ENCODE results near the gene FERD3L.
A peak's percentile ranks its signal among the peaks of the same experiment; 100 is the strongest.
"Not testable (repeated sequence)": the region's sequence is repeated elsewhere in the genome, so short reads cannot be mapped to it uniquely, and the experiment has no call there.

The FERD3L gene, protein sequence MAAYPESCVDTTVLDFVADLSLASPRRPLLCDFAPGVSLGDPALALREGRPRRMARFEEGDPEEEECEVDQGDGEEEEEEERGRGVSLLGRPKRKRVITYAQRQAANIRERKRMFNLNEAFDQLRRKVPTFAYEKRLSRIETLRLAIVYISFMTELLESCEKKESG

DNA sequence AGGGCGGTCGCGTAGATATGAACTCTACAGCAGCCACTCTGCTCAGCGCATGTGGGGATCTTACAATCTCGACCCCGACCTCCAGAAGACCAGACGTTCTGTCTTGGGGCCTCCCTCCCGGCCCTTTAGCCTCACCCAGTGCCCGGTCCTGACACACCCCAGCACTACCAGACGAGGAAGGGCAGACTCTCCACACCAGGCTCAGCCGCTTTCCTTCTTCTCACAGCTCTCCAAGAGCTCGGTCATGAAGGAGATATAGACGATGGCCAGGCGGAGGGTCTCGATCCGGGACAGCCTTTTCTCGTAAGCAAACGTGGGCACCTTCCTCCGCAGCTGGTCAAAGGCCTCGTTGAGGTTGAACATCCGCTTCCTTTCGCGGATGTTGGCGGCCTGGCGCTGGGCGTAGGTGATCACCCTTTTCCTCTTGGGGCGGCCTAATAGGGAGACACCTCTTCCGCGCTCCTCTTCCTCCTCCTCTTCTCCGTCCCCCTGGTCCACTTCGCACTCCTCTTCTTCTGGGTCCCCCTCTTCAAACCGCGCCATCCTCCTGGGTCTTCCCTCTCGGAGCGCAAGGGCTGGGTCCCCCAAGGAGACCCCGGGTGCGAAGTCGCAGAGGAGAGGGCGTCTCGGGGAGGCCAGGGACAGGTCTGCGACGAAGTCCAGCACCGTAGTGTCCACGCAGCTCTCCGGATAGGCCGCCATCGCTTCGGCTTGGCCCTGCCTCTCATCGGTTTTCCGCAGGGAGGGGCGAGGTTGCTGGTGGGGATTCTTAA, at the start of gene FERD3L:
Gene FERD3L, minus strand, starts transcription at position 761 of the 773 bp plus-strand sequence. Its CDS starts 59 bp downstream, at position 702.
- H3K4me3 ChIP-seq (ENCODE audit: low read length), result peak within 1 kb of the TSS; percentile 72
- no peak within 1 kb of the TSS for H3K9ac ChIP-seq (ENCODE audit: low read depth, low read length)
- H3K27me3 ChIP-seq (ENCODE audit: insufficient read depth, low read length), result peaks cover 82% of the 10 kb centered on the region
- no peak within 1 kb of the TSS for H3K27ac ChIP-seq (ENCODE audit: low read length)
- peaks cover 21% of the 10 kb centered on the region; the same call in 1 of the 2 replicates for H3K4me1 ChIP-seq (ENCODE audit: insufficient read depth, low read length)
- no peaks in the 10 kb centered on the region for H3K36me3 ChIP-seq (ENCODE audit: insufficient read depth, low read depth, low read length)
- no peaks in the 10 kb centered on the region for H3K9me3 ChIP-seq (ENCODE audit: insufficient read depth, low read depth, low read length)

GRCh38 chr7:19194417-19194816, 49.2 kb upstream of the FERD3L start:
- not testable (repeated sequence) for H3K27ac ChIP-seq (ENCODE audit: low read length); H3K9me3 ChIP-seq (ENCODE audit: insufficient read depth, low read depth, low read length); H3K36me3 ChIP-seq (ENCODE audit: insufficient read depth, low read depth, low read length); H3K9ac ChIP-seq (ENCODE audit: low read depth, low read length); H3K27me3 ChIP-seq (ENCODE audit: insufficient read depth, low read length); H3K4me1 ChIP-seq (ENCODE audit: insufficient read depth, low read length)
- H3K4me3 ChIP-seq (ENCODE audit: low read length), result peak overlapping the region; percentile 66; the same call in 1 of the 2 replicates

GRCh38 chr7:19181634-19182033, 36.4 kb upstream of the FERD3L start:
- no peaks in the 10 kb centered on the region for H3K36me3 ChIP-seq (ENCODE audit: insufficient read depth, low read depth, low read length)
- no peaks in the 10 kb centered on the region for H3K4me1 ChIP-seq (ENCODE audit: insufficient read depth, low read length)
- no peak overlapping the region for H3K9ac ChIP-seq (ENCODE audit: low read depth, low read length)
- no peaks in the 10 kb centered on the region for H3K27me3 ChIP-seq (ENCODE audit: insufficient read depth, low read length)
- no peaks in the 10 kb centered on the region; the same call in 1 of the 2 replicates for H3K9me3 ChIP-seq (ENCODE audit: insufficient read depth, low read depth, low read length)
- H3K4me3 ChIP-seq (ENCODE audit: low read length), result no peak overlapping the region
- no peak overlapping the region for H3K27ac ChIP-seq (ENCODE audit: low read length)

DNA sequence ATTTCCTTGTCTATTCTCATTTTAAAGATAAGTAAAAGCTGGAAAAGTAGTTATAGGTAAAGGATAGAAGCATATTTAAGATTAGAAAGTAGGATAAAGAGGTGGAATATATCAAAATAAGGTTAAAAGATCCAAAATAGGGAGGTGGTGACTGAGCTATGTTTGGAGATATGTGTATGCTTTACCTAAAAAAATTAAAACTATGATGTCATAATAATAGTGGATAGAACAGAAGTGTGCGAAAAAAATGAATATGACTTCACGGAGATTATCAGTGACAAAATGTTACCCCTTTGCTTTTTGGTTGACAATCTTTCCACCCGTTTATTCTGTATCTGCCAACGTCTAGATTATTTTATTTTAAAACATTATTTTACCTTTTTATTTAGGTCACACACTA, 33.4 kb upstream of the FERD3L start:
- Histone ChIP-seq H3K9me3 (ENCODE audit: insufficient read depth, low read depth, low read length) (no peaks in the 10 kb centered on the region; the same call in 1 of the 2 replicates), H3K4me3 (ENCODE audit: low read length) (no peak overlapping the region), H3K36me3 (ENCODE audit: insufficient read depth, low read depth, low read length) (no peaks in the 10 kb centered on the region), H3K9ac (ENCODE audit: low read depth, low read length) (no peak overlapping the region), H3K27me3 (ENCODE audit: insufficient read depth, low read length) (no peaks in the 10 kb centered on the region), H3K4me1 (ENCODE audit: insufficient read depth, low read length) (peaks cover 7% of the 10 kb centered on the region; the same call in 1 of the 2 replicates), H3K27ac (ENCODE audit: low read length) (no peak overlapping the region)

DNA sequence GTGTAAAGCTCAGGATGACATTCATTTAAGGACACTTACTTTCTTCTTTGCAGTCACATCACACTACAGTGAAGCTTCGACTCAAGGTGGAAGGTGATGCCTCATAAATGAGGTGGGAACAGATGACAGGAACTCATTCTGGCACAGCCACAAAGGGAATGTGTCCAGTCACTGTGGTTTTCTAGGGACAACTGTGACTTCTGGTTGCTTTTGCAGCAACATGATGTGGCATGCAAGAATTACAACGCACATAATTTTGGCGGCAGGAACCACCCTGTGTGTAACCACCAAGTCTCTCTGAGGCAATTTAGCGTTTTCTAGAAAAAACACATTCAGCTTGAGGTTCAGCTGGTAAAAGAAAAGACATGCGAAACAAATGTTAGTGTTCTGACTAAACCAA, 32.0 kb upstream of the FERD3L start:
- no peaks in the 10 kb centered on the region for H3K9me3 ChIP-seq (ENCODE audit: insufficient read depth, low read depth, low read length)
- H3K27ac ChIP-seq (ENCODE audit: low read length), result no peak overlapping the region
- H3K36me3 ChIP-seq (ENCODE audit: insufficient read depth, low read depth, low read length), result no peaks in the 10 kb centered on the region
- no peak overlapping the region for H3K9ac ChIP-seq (ENCODE audit: low read depth, low read length)
- H3K27me3 ChIP-seq (ENCODE audit: insufficient read depth, low read length), result no peaks in the 10 kb centered on the region
- H3K4me1 ChIP-seq (ENCODE audit: insufficient read depth, low read length), result peaks cover 7% of the 10 kb centered on the region; the same call in 1 of the 2 replicates
- no peak overlapping the region for H3K4me3 ChIP-seq (ENCODE audit: low read length)

DNA sequence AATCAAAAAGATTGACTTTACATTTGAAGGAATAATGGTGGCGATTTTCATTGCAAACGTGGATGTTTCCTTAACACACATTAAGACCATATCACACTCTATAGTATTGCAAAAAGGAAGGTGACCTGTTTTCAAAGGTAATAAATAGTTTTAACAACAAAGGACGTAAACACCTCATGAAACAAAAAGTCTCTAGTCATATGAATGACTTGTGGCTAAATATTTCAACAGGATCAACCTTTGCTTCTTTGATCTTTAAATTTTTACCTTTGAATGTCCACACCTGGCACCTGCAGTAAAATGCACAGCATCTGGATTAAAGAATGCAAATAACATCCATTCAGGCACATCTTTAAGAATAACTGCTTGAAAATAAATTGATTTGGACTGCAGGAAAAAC, 30.0 kb upstream of the FERD3L start:
- H3K27ac ChIP-seq (ENCODE audit: low read length), result no peak overlapping the region
- no peak overlapping the region for H3K9ac ChIP-seq (ENCODE audit: low read depth, low read length)
- peaks cover 7% of the 10 kb centered on the region; the same call in 1 of the 2 replicates for H3K4me1 ChIP-seq (ENCODE audit: insufficient read depth, low read length)
- no peak overlapping the region for H3K4me3 ChIP-seq (ENCODE audit: low read length)
- no peaks in the 10 kb centered on the region for H3K27me3 ChIP-seq (ENCODE audit: insufficient read depth, low read length)
- H3K36me3 ChIP-seq (ENCODE audit: insufficient read depth, low read depth, low read length), result no peaks in the 10 kb centered on the region
- H3K9me3 ChIP-seq (ENCODE audit: insufficient read depth, low read depth, low read length), result no peaks in the 10 kb centered on the region

- Histone ChIP-seq H3K9me3 (ENCODE audit: insufficient read depth, low read depth, low read length) (no peaks in the 10 kb centered on the region), H3K27ac (ENCODE audit: low read length) (no peak overlapping the region), H3K4me1 (ENCODE audit: insufficient read depth, low read length) (no peaks in the 10 kb centered on the region), H3K9ac (ENCODE audit: low read depth, low read length) (no peak overlapping the region), H3K36me3 (ENCODE audit: insufficient read depth, low read depth, low read length) (no peaks in the 10 kb centered on the region), H3K27me3 (ENCODE audit: insufficient read depth, low read length) (no peaks in the 10 kb centered on the region), H3K4me3 (ENCODE audit: low read length) (no peak overlapping the region)
Observed at GRCh38 chr7:19161671-19162070, 16.4 kb upstream of the FERD3L start.

DNA sequence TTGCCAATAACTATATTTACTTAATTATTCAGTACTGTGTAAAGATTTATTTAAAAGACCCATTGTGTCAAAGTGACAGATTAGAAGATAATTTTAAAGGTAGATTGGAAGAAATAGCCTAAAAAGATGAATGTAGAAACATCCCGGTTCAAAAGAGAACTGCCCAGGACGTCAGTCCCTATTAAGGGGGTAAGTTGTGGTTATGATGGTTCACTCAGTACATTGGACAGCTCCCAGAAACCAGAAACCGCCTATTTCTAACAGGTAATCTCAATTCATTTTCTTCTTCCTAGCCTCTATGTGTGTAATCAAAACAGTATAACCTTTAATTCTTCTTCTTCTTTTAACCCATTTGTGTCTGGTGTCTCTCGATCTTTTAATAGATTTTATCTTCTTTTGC, 1.5 kb upstream of the FERD3L start:
- H3K4me1 ChIP-seq (ENCODE audit: insufficient read depth, low read length), result peaks cover 21% of the 10 kb centered on the region; the same call in 1 of the 2 replicates
- H3K4me3 ChIP-seq (ENCODE audit: low read length), result peak overlapping the region; percentile 38; the same call in 1 of the 2 replicates
- H3K36me3 ChIP-seq (ENCODE audit: insufficient read depth, low read depth, low read length), result no peaks in the 10 kb centered on the region
- no peaks in the 10 kb centered on the region for H3K9me3 ChIP-seq (ENCODE audit: insufficient read depth, low read depth, low read length)
- H3K27ac ChIP-seq (ENCODE audit: low read length), result no peak overlapping the region
- H3K27me3 ChIP-seq (ENCODE audit: insufficient read depth, low read length), result peaks cover 63% of the 10 kb centered on the region
- H3K9ac ChIP-seq (ENCODE audit: low read depth, low read length), result no peak overlapping the region

DNA sequence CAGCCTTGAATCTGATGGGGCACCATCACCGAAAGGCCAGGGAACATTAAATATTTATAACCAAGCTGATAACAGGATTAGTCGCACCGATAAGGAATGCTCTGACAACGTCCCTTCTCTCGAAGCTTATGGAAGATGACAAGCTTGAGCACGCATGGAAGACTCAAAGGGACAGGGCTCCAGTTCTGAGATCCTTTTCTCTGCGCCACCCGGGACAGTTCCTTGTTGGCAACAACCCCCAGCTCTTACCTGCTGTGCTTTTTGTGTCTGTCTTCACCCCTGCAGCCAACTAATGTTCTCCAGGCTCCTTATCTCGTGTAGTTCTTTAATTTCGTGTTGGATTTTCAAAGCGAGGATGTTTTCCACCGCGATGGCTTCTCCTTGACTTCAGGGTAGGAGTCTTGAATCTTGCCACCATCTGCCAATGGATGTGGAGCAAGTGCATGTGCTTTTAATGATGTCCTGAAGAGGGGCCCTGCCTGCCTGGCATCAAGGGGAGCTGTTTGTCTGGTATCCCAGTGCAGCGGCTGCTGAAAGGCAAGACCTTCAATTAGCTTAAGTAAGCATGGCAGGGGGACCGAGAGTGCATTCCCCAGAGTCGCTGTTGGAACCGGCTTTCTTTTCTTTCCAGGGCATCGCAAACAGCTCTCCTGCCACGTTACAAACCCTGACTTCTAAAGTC, 354 bp upstream of the FERD3L start:
- Histone ChIP-seq H3K27me3 (ENCODE audit: insufficient read depth, low read length) (peaks cover 75% of the 10 kb centered on the region), H3K36me3 (ENCODE audit: insufficient read depth, low read depth, low read length) (no peaks in the 10 kb centered on the region), H3K9me3 (ENCODE audit: insufficient read depth, low read depth, low read length) (no peaks in the 10 kb centered on the region), H3K9ac (ENCODE audit: low read depth, low read length) (no peak overlapping the region), H3K27ac (ENCODE audit: low read length) (no peak overlapping the region), H3K4me1 (ENCODE audit: insufficient read depth, low read length) (peaks cover 21% of the 10 kb centered on the region; the same call in 1 of the 2 replicates), H3K4me3 (ENCODE audit: low read length) (peak overlapping the region; percentile 72)

- Histone ChIP-seq H3K4me3 (ENCODE audit: low read length) (peak overlapping the region; percentile 72), H3K9me3 (ENCODE audit: insufficient read depth, low read depth, low read length) (no peaks in the 10 kb centered on the region), H3K36me3 (ENCODE audit: insufficient read depth, low read depth, low read length) (no peaks in the 10 kb centered on the region), H3K9ac (ENCODE audit: low read depth, low read length) (no peak overlapping the region), H3K27me3 (ENCODE audit: insufficient read depth, low read length) (peaks cover 87% of the 10 kb centered on the region), H3K27ac (ENCODE audit: low read length) (no peak overlapping the region), H3K4me1 (ENCODE audit: insufficient read depth, low read length) (peaks cover 21% of the 10 kb centered on the region; the same call in 1 of the 2 replicates)
Observed at GRCh38 chr7:19143881-19144574, 1.2 kb downstream of the FERD3L start.

DNA sequence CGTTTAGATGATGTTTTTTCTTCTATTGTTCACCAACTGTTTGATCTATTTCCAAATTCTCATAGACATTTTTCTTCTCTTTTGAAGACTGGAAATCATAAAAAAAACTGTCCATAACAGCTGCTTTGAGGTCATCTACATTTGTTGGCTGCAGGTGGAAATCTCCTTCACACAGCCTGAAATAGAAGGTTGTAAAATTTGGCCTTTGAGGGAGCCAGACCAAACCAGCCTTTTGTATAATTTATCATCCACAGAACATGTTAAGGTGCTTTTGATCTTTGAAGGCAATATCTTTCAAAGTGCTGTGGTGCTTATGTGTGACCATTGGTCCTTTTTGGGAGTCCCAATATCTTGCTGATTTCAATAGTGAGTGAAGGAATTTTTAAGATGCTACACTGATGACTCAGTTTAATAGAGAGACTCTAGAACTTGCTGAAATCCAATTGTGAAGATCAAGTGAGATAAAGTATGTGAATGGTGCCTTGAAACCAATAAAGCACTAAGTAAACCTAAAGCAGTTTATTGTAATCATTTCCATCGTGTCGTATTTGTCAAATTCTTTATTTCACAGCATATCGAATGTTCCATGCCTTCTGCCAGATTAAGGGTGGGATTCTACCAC, 5.4 kb downstream of the FERD3L start:
- Histone ChIP-seq H3K27ac (ENCODE audit: low read length) (no peak overlapping the region), H3K9ac (ENCODE audit: low read depth, low read length) (no peak overlapping the region), H3K36me3 (ENCODE audit: insufficient read depth, low read depth, low read length) (no peaks in the 10 kb centered on the region), H3K4me3 (ENCODE audit: low read length) (no peak overlapping the region), H3K4me1 (ENCODE audit: insufficient read depth, low read length) (peaks cover 3% of the 10 kb centered on the region; the same call in 1 of the 2 replicates), H3K9me3 (ENCODE audit: insufficient read depth, low read depth, low read length) (no peaks in the 10 kb centered on the region), H3K27me3 (ENCODE audit: insufficient read depth, low read length) (peaks cover 55% of the 10 kb centered on the region)
